ENCODE measurements around the gene KCNIP4.

GRCh38 chr4:21948347-21949072, at the start of gene KCNIP4:
- TF ChIP-seq CTCF (conservative IDR thresholded peaks at IDR 0.05) (no peak), EZH2 (IDR thresholded peaks at IDR 0.05; ENCODE audit: low read depth) (no peak)
